Pancreas (tissue), 10 donors: ENCODE measurements around the gene ZMIZ1. TPM values are rescaled to one million over a fixed set of nuclear protein-coding genes. Genes with fewer than 3 reads are reported as not detected.

Source experiments
- ATAC-seq, 4 donors: fragments of 200-7000 bp; cut with Tn5 transposase; one replicate each; pipeline versions ENCODE4 v1.8.0 to v1.9.1; 2020; ENCODE audit warnings: mild to moderate bottlenecking in 4 of 4, moderate library complexity in 4 of 4
- DNase-seq, 6 donors: peaks; one replicate each; pipeline ENCODE4 v3.0.0-alpha.2; 2020
- FAIRE-seq: peaks from 2 replicates; lab custom pipeline; 2012; peaks lifted over from hg19 to GRCh38; lab: Jason Lieb, UNC
- H3K27ac ChIP-seq, 4 donors: fragments of 200-600 bp; sonication (generic); 1 replicate in 3 of 4; 2 replicates in 1 of 4; pipeline versions ENCODE4 v1.5.0 to v1.8.0; 2020
- H3K27me3 ChIP-seq, 4 donors: fragments of 200-600 bp; one replicate each; pipeline ENCODE4 v1.8.0; 2021
- H3K36me3 ChIP-seq, 3 donors: fragments of 200-600 bp; sonication (generic) in 1 of 3; one replicate each; pipeline versions ENCODE4 v1.5.0 to v1.8.0; 2020 to 2021
- H3K4me1 ChIP-seq, 3 donors: fragments of 200-600 bp; one replicate each; pipeline ENCODE4 v1.8.0; 2021
- H3K4me3 ChIP-seq, 4 donors: fragments of 200-600 bp; sonication (generic) in 2 of 4; one replicate each; pipeline versions ENCODE4 v1.5.0 to v1.8.0; 2020 to 2021
- H3K9me3 ChIP-seq, 4 donors: fragments of 200-600 bp; one replicate each; pipeline ENCODE4 v1.8.0; 2021
- CTCF ChIP-seq, 4 donors: fragments of 200-600 bp; sonication (generic) in 3 of 4; IDR thresholded peaks; one replicate each; pipeline versions ENCODE4 v1.5.0 to v1.8.0; 2021; ENCODE audit warnings: antibody characterized with exemption in 4 of 4
- WGBS, 2 donors: extraction: QIAGEN DNeasy Blood & Tissue Kit; methylation state at CpG; one replicate each; pipeline ENCODE4 v1.1.7; 2013; 5-methylcytosine and 5-hydroxymethylcytosine counted together
- intact Hi-C, 3 donors: fragments of 100-400 bp; cut with DNase I; formaldehyde crosslinking; loops; one replicate each; pipeline versions ENCODE4 v1.11.1 to v1.14.2; 2022
- polyA plus RNA-seq, 2 donors: library from polyadenylated mRNA; stranded (reverse); fragments of 200-250 nt; gene quantifications; one replicate each; pipeline ENCODE4 v1.2.3, GENCODE V29; 2013
- total RNA-seq, 6 donors: library from RNA; stranded (reverse); fragmentation: NEBNext Ultra II Directional in 4 of 6; extraction: Animal tissue kit (Norgen Biotek cat#: 25700) in 4 of 6; gene quantifications; one replicate each; pipeline versions ENCODE4 v1.2.1 to v1.2.4, GENCODE V29; 2021 to 2023
- donor health status: healthy with polysubstance abuse.
- donor health status: DM: no; HTN: no; CAD: no; lungs with moderate emphysema.
- donor health status: DM: no; HTN: no; CAD: no.
- donor health status: control.
- donor health status: control.
- donor health status: Bipolar disorder and iron deficiency.
- donor health status: DM: yes; HTN: yes; CAD: no.
- donor health status: DM: no; HTN: no; CAD: no.
- donor health status: DM: no; HTN: no; CAD: no.
- donor health status: DM: yes; HTN: yes; CAD: no.

The ZMIZ1 gene
- total and polyA plus RNA-seq, 8 donors: 14.5 to 45.0 (median 21.9) TPM

- Histone ChIP-seq H3K36me3 (peaks cover 7 to 68% (median 24%) of the 10 kb centered on the region in 3 donors), H3K27me3 (no peaks in the 10 kb centered on the region), H3K9me3 (no peaks in the 10 kb centered on the region), H3K27ac (no peak overlapping the region), H3K4me3 (no peak overlapping the region), H3K4me1 (no peaks in the 10 kb centered on the region)
- no peak for ATAC-seq
- peak in 2 of 6 donors; percentile 30 to 68 for DNase-seq
- intact Hi-C loops: no loop called here
- 88 to 91% methylated on average over 29 of the region's 29 CpGs for WGBS, 2 donors
- no peak for FAIRE-seq
- no peak for TF ChIP-seq CTCF (IDR thresholded peaks at IDR 0.05)
These were observed 241.6 kb downstream of the ZMIZ1 start for GRCh38 chr10:79310200-79310865.

GRCh38 chr10:79310911-79311573 lies 242.3 kb downstream of the ZMIZ1 start:
- no peaks in the 10 kb centered on the region for H3K4me1 ChIP-seq
- ATAC-seq (peak in 1 of 4 donors; percentile 15), DNase-seq (peak in 2 of 6 donors; percentile 18 to 80), FAIRE-seq (no peak)
- no peak for TF ChIP-seq CTCF (IDR thresholded peaks at IDR 0.05)
- no peaks in the 10 kb centered on the region for H3K9me3 ChIP-seq
- no peak overlapping the region for H3K27ac ChIP-seq
- no peaks in the 10 kb centered on the region for H3K27me3 ChIP-seq
- intact Hi-C loops: no loop called here
- H3K4me3 ChIP-seq: no peak overlapping the region
- peaks cover 2 to 61% (median 22%) of the 10 kb centered on the region in 3 donors for H3K36me3 ChIP-seq
- 88 to 90% methylated on average over 24 to 26 of the region's 26 CpGs for WGBS, 2 donors

- intact Hi-C loops: no loop called here
- 88 to 97% methylated on average over 15 of the region's 15 CpGs for WGBS, 2 donors
- Histone ChIP-seq H3K27ac (no peak overlapping the region), H3K27me3 (no peaks in the 10 kb centered on the region), H3K36me3 (peaks cover 0 to 53% (median 19%) of the 10 kb centered on the region in 3 donors), H3K4me3 (no peak overlapping the region), H3K4me1 (no peaks in the 10 kb centered on the region), H3K9me3 (no peaks in the 10 kb centered on the region)
- no peak for TF ChIP-seq CTCF (IDR thresholded peaks at IDR 0.05)
- ATAC-seq (peak in 1 of 4 donors; percentile 6), DNase-seq (peak in 2 of 6 donors; percentile 21 to 69), FAIRE-seq (no peak)
These were observed 243.0 kb downstream of the ZMIZ1 start for GRCh38 chr10:79311581-79312407.

GRCh38 chr10:79312601-79313187 lies 243.9 kb downstream of the ZMIZ1 start:
- Histone ChIP-seq H3K4me3 (no peak overlapping the region), H3K27ac (no peak overlapping the region), H3K36me3 (peaks cover 0 to 46% (median 15%) of the 10 kb centered on the region in 3 donors), H3K9me3 (no peaks in the 10 kb centered on the region), H3K4me1 (no peaks in the 10 kb centered on the region), H3K27me3 (no peaks in the 10 kb centered on the region)
- TF ChIP-seq CTCF (IDR thresholded peaks at IDR 0.05): no peak
- FAIRE-seq: no peak
- 90 to 97% methylated on average over 22 of the region's 22 CpGs for WGBS, 2 donors
- ATAC-seq: no peak
- DNase-seq: peak in 2 of 6 donors; percentile 25 to 65
- intact Hi-C loops: no loop called here
